Ectodermal cell (in vitro differentiated cells): ENCODE measurements around the gene AHNAK2.
A peak's percentile ranks its signal among the peaks of the same experiment; 100 is the strongest.

Experiments used
- H3K27ac ChIP-seq: 2 replicates; pipeline ENCODE4 v1.7.0; 2013; ENCODE audit warnings: mild to moderate bottlenecking, low read depth, low read length; ENCODE audit not compliant: insufficient read depth, poor library complexity, severe bottlenecking
- H3K27me3 ChIP-seq: 2 replicates; pipeline ENCODE4 v1.7.0; 2013; ENCODE audit warnings: mild to moderate bottlenecking, low read length; ENCODE audit not compliant: insufficient read depth, control insufficient read depth, poor library complexity, severe bottlenecking
- H3K36me3 ChIP-seq: one replicate; pipeline ENCODE4 v1.7.0; 2013; ENCODE audit warnings: low read length; ENCODE audit not compliant: control insufficient read depth, insufficient read depth
- H3K4me1 ChIP-seq: one replicate; pipeline ENCODE4 v1.7.0; 2013; ENCODE audit warnings: low read length; ENCODE audit not compliant: control insufficient read depth, insufficient read depth
- H3K4me3 ChIP-seq: 2 replicates; pipeline ENCODE4 v1.7.0; 2013; ENCODE audit warnings: low read depth, low read length, control low read depth; ENCODE audit not compliant: insufficient read depth
- H3K9me3 ChIP-seq: 2 replicates; pipeline ENCODE4 v1.7.0; 2013; ENCODE audit warnings: mild to moderate bottlenecking, low read length, moderate library complexity; ENCODE audit not compliant: control insufficient read depth
- WGBS, 2 experiments: methylation state at CpG; one replicate each; pipeline ENCODE4 v1.1.7; 2013; ENCODE audit warnings: missing lambda C conversion rate in 2 of 2; 5-methylcytosine and 5-hydroxymethylcytosine counted together

Gene AHNAK2

GRCh38 chr14:104972301-104973134, 5.7 kb downstream of the AHNAK2 start:
- H3K4me1 ChIP-seq = peaks cover 25% of the 10 kb centered on the region
- H3K4me3 ChIP-seq = no peak overlapping the region
- no peaks in the 10 kb centered on the region for H3K9me3 ChIP-seq
- WGBS, 2 experiments = 87 to 88% methylated on average over 28 of the region's 28 CpGs
- H3K36me3 ChIP-seq = no peaks in the 10 kb centered on the region
- no peak overlapping the region for H3K27ac ChIP-seq
- peaks cover 26% of the 10 kb centered on the region for H3K27me3 ChIP-seq

- Histone ChIP-seq H3K36me3 (no peaks in the 10 kb centered on the region), H3K27ac (no peak overlapping the region), H3K27me3 (peaks cover 25% of the 10 kb centered on the region), H3K9me3 (no peaks in the 10 kb centered on the region), H3K4me1 (peaks cover 29% of the 10 kb centered on the region), H3K4me3 (no peak overlapping the region)
- 94 to 95% methylated on average over 12 of the region's 12 CpGs for WGBS, 2 experiments
Observed at GRCh38 chr14:104971447-104972240, 6.5 kb downstream of the AHNAK2 start.

- Histone ChIP-seq H3K4me3 (no peak overlapping the region), H3K27ac (no peak overlapping the region), H3K9me3 (no peaks in the 10 kb centered on the region), H3K27me3 (peaks cover 19% of the 10 kb centered on the region), H3K36me3 (no peaks in the 10 kb centered on the region), H3K4me1 (peaks cover 27% of the 10 kb centered on the region)
- whole genome bisulfite sequencing, 2 experiments = 72 to 74% methylated on average over 19 of the region's 19 CpGs
Observed at GRCh38 chr14:104970231-104971068, 7.7 kb downstream of the AHNAK2 start.

GRCh38 chr14:104969741-104970230, 8.4 kb downstream of the AHNAK2 start:
- no peak overlapping the region for H3K27ac ChIP-seq
- WGBS, 2 experiments = 91 to 92% methylated on average over 10 of the region's 10 CpGs
- H3K27me3 ChIP-seq = peaks cover 19% of the 10 kb centered on the region
- H3K9me3 ChIP-seq = no peaks in the 10 kb centered on the region
- H3K4me1 ChIP-seq = peaks cover 27% of the 10 kb centered on the region
- no peaks in the 10 kb centered on the region for H3K36me3 ChIP-seq
- H3K4me3 ChIP-seq = no peak overlapping the region

- Histone ChIP-seq H3K9me3 (no peaks in the 10 kb centered on the region), H3K36me3 (no peaks in the 10 kb centered on the region), H3K4me1 (peaks cover 27% of the 10 kb centered on the region), H3K4me3 (no peak overlapping the region), H3K27me3 (peaks cover 19% of the 10 kb centered on the region), H3K27ac (no peak overlapping the region)
- WGBS, 2 experiments = 74 to 77% methylated on average over 21 of the region's 21 CpGs
Observed at GRCh38 chr14:104968541-104969401, 9.4 kb downstream of the AHNAK2 start.

- H3K36me3 ChIP-seq = no peaks in the 10 kb centered on the region
- 20% methylated on average over 12 of the region's 12 CpGs for WGBS, 2 experiments
- H3K27ac ChIP-seq = no peak overlapping the region
- peaks cover 19% of the 10 kb centered on the region for H3K27me3 ChIP-seq
- no peaks in the 10 kb centered on the region for H3K9me3 ChIP-seq
- H3K4me3 ChIP-seq = no peak overlapping the region
- H3K4me1 ChIP-seq = peaks cover 24% of the 10 kb centered on the region
Observed at GRCh38 chr14:104968153-104968527, 10.0 kb downstream of the AHNAK2 start.

- Histone ChIP-seq H3K27ac (no peak overlapping the region), H3K9me3 (no peaks in the 10 kb centered on the region), H3K4me3 (peak overlapping the region; percentile 22), H3K36me3 (no peaks in the 10 kb centered on the region), H3K27me3 (peaks cover 19% of the 10 kb centered on the region), H3K4me1 (peaks cover 21% of the 10 kb centered on the region)
- 7 to 9% methylated on average over 36 of the region's 36 CpGs for WGBS, 2 experiments
Observed at GRCh38 chr14:104967386-104968152, 10.6 kb downstream of the AHNAK2 start.

GRCh38 chr14:104966981-104967385, 11.2 kb downstream of the AHNAK2 start:
- H3K36me3 ChIP-seq = no peaks in the 10 kb centered on the region
- 69 to 70% methylated on average over 8 of the region's 8 CpGs for WGBS, 2 experiments
- no peaks in the 10 kb centered on the region for H3K9me3 ChIP-seq
- peaks cover 21% of the 10 kb centered on the region for H3K4me1 ChIP-seq
- H3K27me3 ChIP-seq = peaks cover 19% of the 10 kb centered on the region
- no peak overlapping the region for H3K4me3 ChIP-seq
- H3K27ac ChIP-seq = no peak overlapping the region
